Spleen (tissue), 7 donors: ENCODE results near the gene MAP7D3.

ENCODE experiments used
- POLR2A ChIP-seq, 3 donors: fragments of 450-650 bp; IDR thresholded peaks; one replicate each; pipeline ENCODE4 v1.5.1; 2017; ENCODE audit warnings: antibody characterized with exemption in 3 of 3, mild to moderate bottlenecking in 1 of 3
- TF ChIP-seq, protein P1 (sequence below), 11 experiments: fragments of 200-600 bp in 7 of 11; fragments of 450-650 bp in 4 of 11; sonication (generic) in 4 of 11; IDR thresholded peaks in 8 of 11; conservative IDR thresholded peaks in 3 of 11; 1 replicate in 7 of 11; 2 replicates in 4 of 11; pipeline versions ENCODE4 v1.4.0 to v1.8.0; 2016 to 2021; ENCODE audit warnings: antibody characterized with exemption in 11 of 11, inconsistent platforms in 4 of 11, mild to moderate bottlenecking in 1 of 11
- donor health status: DM: no; HTN: no; CAD: no; lungs with moderate emphysema.
- donor health status: DM: no; HTN: no; CAD: no.
- donor health status: DM: no; HTN: no; CAD: no.

DNA sequence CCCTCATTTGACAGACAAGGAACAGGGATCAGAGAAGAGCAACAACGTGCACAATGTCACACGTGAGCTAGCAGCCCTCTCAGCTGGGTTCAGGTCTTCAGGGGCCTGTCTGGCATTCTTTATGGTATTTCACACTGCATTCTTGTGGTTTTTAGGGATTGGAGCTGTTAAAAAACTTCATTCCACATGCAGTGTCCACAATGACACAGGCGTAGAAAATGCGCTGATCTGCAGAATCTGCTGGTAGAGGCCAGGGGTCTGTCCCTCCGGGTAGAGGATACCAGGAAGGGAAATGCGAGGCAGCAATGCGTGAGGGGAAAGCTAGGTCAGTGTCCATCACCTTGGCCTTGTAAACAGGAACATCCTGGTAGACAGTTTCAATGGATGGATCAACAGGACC is 36.6 kb downstream of the MAP7D3 start:
- TF ChIP-seq, protein P1, sequence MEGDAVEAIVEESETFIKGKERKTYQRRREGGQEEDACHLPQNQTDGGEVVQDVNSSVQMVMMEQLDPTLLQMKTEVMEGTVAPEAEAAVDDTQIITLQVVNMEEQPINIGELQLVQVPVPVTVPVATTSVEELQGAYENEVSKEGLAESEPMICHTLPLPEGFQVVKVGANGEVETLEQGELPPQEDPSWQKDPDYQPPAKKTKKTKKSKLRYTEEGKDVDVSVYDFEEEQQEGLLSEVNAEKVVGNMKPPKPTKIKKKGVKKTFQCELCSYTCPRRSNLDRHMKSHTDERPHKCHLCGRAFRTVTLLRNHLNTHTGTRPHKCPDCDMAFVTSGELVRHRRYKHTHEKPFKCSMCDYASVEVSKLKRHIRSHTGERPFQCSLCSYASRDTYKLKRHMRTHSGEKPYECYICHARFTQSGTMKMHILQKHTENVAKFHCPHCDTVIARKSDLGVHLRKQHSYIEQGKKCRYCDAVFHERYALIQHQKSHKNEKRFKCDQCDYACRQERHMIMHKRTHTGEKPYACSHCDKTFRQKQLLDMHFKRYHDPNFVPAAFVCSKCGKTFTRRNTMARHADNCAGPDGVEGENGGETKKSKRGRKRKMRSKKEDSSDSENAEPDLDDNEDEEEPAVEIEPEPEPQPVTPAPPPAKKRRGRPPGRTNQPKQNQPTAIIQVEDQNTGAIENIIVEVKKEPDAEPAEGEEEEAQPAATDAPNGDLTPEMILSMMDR (IDR thresholded peaks at IDR 0.05 in 8 of 11, conservative IDR thresholded peaks at IDR 0.05 in 3 of 11) = no peak
- TF ChIP-seq POLR2A (IDR thresholded peaks at IDR 0.05) = no peak
